Hepatocyte (in vitro differentiated cells): Measurements from ENCODE around the gene FABP2.
"Not testable (repeated sequence)": the region's sequence is repeated elsewhere in the genome, so short reads cannot be mapped to it uniquely, and the experiment has no call there.

Experiments
- CTCF ChIP-seq: fragments of 200-600 bp; sonication (generic); IDR thresholded peaks from 2 replicates; pipeline ENCODE4 v1.5.1; 2016; ENCODE audit warnings: antibody characterized with exemption, mild to moderate bottlenecking; ENCODE audit not compliant: poor library complexity
- EZH2 ChIP-seq: fragments of 200-600 bp; sonication (generic); IDR thresholded peaks from 2 replicates; pipeline ENCODE4 v1.6.1; 2016; ENCODE audit warnings: antibody characterized with exemption, mild to moderate bottlenecking, borderline replicate concordance

- not testable (repeated sequence) for TF ChIP-seq CTCF, EZH2
These were observed 40.5 kb upstream of the FABP2 start for GRCh38 chr4:119362413-119362812.
